Inferior parietal cortex (tissue), 1 donor: Measurements from ENCODE around the gene SPDYE3.
"Not testable (repeated sequence)": the region's sequence is repeated elsewhere in the genome, so short reads cannot be mapped to it uniquely, and the experiment has no call there.

Experiments
- DNase-seq: peaks from one replicate; pipeline ENCODE4 v3.0.0-alpha.2; 2016; ENCODE audit errors: extremely low spot score

The SPDYE3 gene

GRCh38 chr7:100352230-100352781 lies 44.8 kb downstream of the SPDYE3 start:
- DNase-seq = not testable (repeated sequence)

GRCh38 chr7:100352984-100353684 lies 45.6 kb downstream of the SPDYE3 start:
- no peak for DNase-seq

GRCh38 chr7:100353685-100354330 lies 46.3 kb downstream of the SPDYE3 start:
- no peak for DNase-seq

GRCh38 chr7:100356416-100357068 lies 49.0 kb downstream of the SPDYE3 start:
- no peak for DNase-seq

- no peak for DNase-seq
Measured at GRCh38 chr7:100357131-100357561, 49.6 kb downstream of the SPDYE3 start.

- no peak for DNase-seq
Measured at GRCh38 chr7:100358027-100358856, 50.7 kb downstream of the SPDYE3 start, which contains the start of gene PILRB. Gene PILRB (plus strand): TSS chr7:100358117. CDS start chr7:100358303, 186 bp downstream.

- DNase-seq = no peak
Measured at GRCh38 chr7:100358857-100359212, 51.3 kb downstream of the SPDYE3 start.

- no peak for DNase-seq
Measured at GRCh38 chr7:100360135-100360854, 52.8 kb downstream of the SPDYE3 start.

- DNase-seq = no peak
Measured at GRCh38 chr7:100363098-100363497, 55.6 kb downstream of the SPDYE3 start.

GRCh38 chr7:100363797-100364196 lies 56.3 kb downstream of the SPDYE3 start:
- not testable (repeated sequence) for DNase-seq

- DNase-seq = no peak
Measured at GRCh38 chr7:100364480-100364879, 57.0 kb downstream of the SPDYE3 start.

GRCh38 chr7:100365998-100366367 lies 58.5 kb downstream of the SPDYE3 start:
- not testable (repeated sequence) for DNase-seq

- no peak for DNase-seq
Measured at GRCh38 chr7:100366411-100367250, 59.1 kb downstream of the SPDYE3 start.

GRCh38 chr7:100367251-100367620 lies 59.7 kb downstream of the SPDYE3 start:
- DNase-seq = no peak

GRCh38 chr7:100367676-100368613 lies 60.4 kb downstream of the SPDYE3 start:
- DNase-seq = no peak

GRCh38 chr7:100369105-100369504 lies 61.6 kb downstream of the SPDYE3 start:
- peak; percentile 27 for DNase-seq

- no peak for DNase-seq
Measured at GRCh38 chr7:100370303-100370702, 62.8 kb downstream of the SPDYE3 start.

GRCh38 chr7:100370746-100371145 lies 63.2 kb downstream of the SPDYE3 start:
- no peak for DNase-seq

GRCh38 chr7:100371561-100372171 lies 64.2 kb downstream of the SPDYE3 start:
- no peak for DNase-seq
